BLaER1 treated with 17β-estradiol and CSF1 and Interleukin-3, amounts not matched to agents 10 nM and 100 nM (cell line): ENCODE results near the gene RELB.

Experiments
- H3K27ac ChIP-seq, 11 experiments: shearing (Covaris generic); formaldehyde crosslinking; 2 replicates each; pipeline ENCODE4 v1.8.1; 2022
- H3K27me3 ChIP-seq, 11 experiments: shearing (Covaris generic); formaldehyde crosslinking; 2 replicates each; pipeline ENCODE4 v1.8.1; 2022
- H3K36me3 ChIP-seq, 11 experiments: shearing (Covaris generic); formaldehyde crosslinking; 2 replicates each; pipeline ENCODE4 v1.8.1; 2022
- H3K4me1 ChIP-seq, 10 experiments: shearing (Covaris generic); formaldehyde crosslinking; 2 replicates each; pipeline ENCODE4 v1.8.1; 2022
- H3K4me2 ChIP-seq, 11 experiments: shearing (Covaris generic); formaldehyde crosslinking; 2 replicates each; pipeline ENCODE4 v1.8.1; 2022
- H3K4me3 ChIP-seq, 10 experiments: shearing (Covaris generic); formaldehyde crosslinking; 2 replicates each; pipeline ENCODE4 v1.8.1; 2022
- H3K9ac ChIP-seq, 11 experiments: shearing (Covaris generic); formaldehyde crosslinking; 2 replicates each; pipeline ENCODE4 v1.8.1; 2022
- H3K9me3 ChIP-seq, 11 experiments: shearing (Covaris generic); formaldehyde crosslinking; replicated peaks in 1 of 11; 2 replicates each; pipeline ENCODE4 v1.8.1; 2022
- H4K20me1 ChIP-seq, 11 experiments: shearing (Covaris generic); formaldehyde crosslinking; 2 replicates each; pipeline ENCODE4 v1.8.1; 2022
- Cebpa-rat ChIP-seq, 11 experiments: shearing (Covaris generic); IDR thresholded peaks; 2 replicates each; pipeline ENCODE4 v1.8.1; 2022

Gene RELB

DNA sequence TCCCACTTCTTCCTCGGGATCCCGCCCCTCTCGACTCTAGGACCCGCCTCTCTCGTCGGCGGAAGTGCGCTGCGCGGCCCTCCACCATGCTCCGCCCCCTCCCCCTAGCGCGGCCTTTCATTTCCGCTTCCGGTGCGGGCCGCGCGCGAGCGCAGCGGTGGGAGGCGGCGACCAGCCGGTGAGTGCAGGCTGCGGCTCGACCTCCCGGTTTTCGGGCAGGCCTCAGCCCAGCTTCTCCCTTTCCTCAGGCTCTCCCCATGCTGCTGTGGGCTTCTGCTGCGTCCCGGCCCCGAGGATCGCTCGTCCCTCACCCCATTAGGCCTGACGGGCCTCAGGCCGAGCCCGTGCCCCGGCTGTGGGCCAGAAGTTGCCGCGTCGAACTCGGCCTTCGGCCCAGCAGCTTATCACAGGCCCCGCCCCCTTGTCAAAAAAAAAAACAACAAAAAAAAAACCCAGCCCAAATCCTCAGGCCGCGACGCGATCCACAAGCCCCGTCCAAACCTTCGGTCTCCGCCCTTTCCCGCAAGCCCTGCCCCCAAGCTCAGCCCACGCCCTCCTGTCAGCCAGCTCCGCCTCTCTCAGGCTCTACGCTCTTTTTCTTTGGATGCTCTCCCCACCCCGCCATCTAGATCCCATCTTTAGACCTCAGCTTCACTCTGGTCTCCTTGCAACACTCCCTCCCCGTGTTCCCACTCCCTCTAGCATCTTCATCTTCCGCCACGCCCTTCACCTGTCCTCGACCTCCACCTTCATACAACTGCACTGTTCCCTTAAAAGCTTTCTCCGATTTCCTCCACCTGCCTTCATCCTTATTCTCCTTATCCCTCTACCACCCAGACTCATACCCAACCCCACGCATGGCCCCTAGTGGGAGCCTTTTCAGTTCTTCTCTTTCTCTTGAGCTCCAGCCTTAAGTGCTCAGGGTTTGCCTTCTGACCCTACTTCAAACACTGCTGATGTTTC lies 37.9 kb downstream of the RELB start, which contains the start of gene CLASRP:
TSS of gene CLASRP (plus strand) at position 115 of the 963 bp plus-strand sequence. CDS start 1,168 bp downstream, outside the sequence.
- H3K27me3 ChIP-seq: no peaks in the 10 kb centered on the region
- peak within 1 kb of the TSS; percentile 83 to 100 (median 98) for H3K4me2 ChIP-seq
- peak within 1 kb of the TSS; percentile 87 to 99 (median 95) for H3K27ac ChIP-seq
- peaks cover 62 to 85% (median 78%) of the 10 kb centered on the region in 11 experiments for H3K36me3 ChIP-seq
- H3K9ac ChIP-seq: peak within 1 kb of the TSS; percentile 90 to 99 (median 97)
- peaks cover 23 to 49% (median 36%) of the 10 kb centered on the region in 10 experiments for H3K4me1 ChIP-seq
- H3K4me3 ChIP-seq: peak within 1 kb of the TSS; percentile 81 to 98 (median 91)
- H3K9me3 ChIP-seq: peaks cover 0 to 8% (median 6%) of the 10 kb centered on the region in 11 experiments; a peak in 12 of 22 replicates
- H4K20me1 ChIP-seq: peaks cover 47 to 53% (median 51%) of the 10 kb centered on the region in 11 experiments; a peak in 21 of 22 replicates
- TF ChIP-seq Cebpa-rat (IDR thresholded peaks at IDR 0.05): no peak

GRCh38 chr19:45040059-45040771 lies 39.0 kb downstream of the RELB start:
- Histone ChIP-seq H3K4me2 (peak overlapping the region; percentile 83 to 100 (median 98)), H3K27me3 (no peaks in the 10 kb centered on the region), H3K4me1 (peaks cover 23 to 59% (median 36%) of the 10 kb centered on the region in 10 experiments), H4K20me1 (peaks cover 57 to 62% (median 61%) of the 10 kb centered on the region in 11 experiments; a peak in 21 of 22 replicates), H3K4me3 (peak overlapping the region; percentile 81 to 98 (median 91)), H3K36me3 (peaks cover 62 to 85% (median 78%) of the 10 kb centered on the region in 11 experiments), H3K9ac (peak overlapping the region; percentile 90 to 99 (median 97)), H3K27ac (peak overlapping the region in 7 of 11 experiments; percentile 87 to 99 (median 98); a peak in 13 of 22 replicates), H3K9me3 (peaks cover 0 to 6% (median 6%) of the 10 kb centered on the region in 11 experiments; a peak in 12 of 22 replicates)
- TF ChIP-seq Cebpa-rat (IDR thresholded peaks at IDR 0.05): no peak

DNA sequence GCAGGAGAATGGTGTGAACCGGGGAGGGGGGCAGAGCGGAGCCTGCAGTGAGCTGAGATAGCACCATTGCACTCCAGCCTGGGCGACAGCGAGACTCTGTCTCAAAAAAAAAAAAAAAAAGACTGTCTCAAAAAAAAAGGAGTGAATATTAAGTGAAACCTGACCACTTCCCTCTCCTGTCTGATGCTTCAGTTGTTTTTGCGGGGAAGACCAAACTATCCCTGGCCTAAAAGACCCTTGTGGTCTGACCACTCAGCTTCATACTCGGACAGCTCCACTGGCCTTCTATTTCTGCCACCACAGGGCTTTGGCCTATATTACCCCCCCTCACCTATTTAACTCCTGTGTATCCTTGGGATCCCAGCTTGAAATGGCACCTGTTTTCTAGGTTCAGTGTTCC lies 39.9 kb downstream of the RELB start:
- no peak for TF ChIP-seq Cebpa-rat (IDR thresholded peaks at IDR 0.05)
- H3K4me2 ChIP-seq: peak overlapping the region; percentile 83 to 100 (median 98); a peak in 20 of 22 replicates
- peaks cover 66 to 71% (median 70%) of the 10 kb centered on the region in 11 experiments for H4K20me1 ChIP-seq
- H3K9me3 ChIP-seq: no peaks in the 10 kb centered on the region
- H3K4me3 ChIP-seq: peak overlapping the region in 6 of 10 experiments; percentile 81 to 98 (median 87); a peak in 7 of 20 replicates
- peaks cover 27 to 68% (median 45%) of the 10 kb centered on the region in 10 experiments for H3K4me1 ChIP-seq
- peak overlapping the region; percentile 90 to 99 (median 97); a peak in 16 of 22 replicates for H3K9ac ChIP-seq
- peaks cover 62 to 85% (median 78%) of the 10 kb centered on the region in 11 experiments for H3K36me3 ChIP-seq
- no peaks in the 10 kb centered on the region for H3K27me3 ChIP-seq
- peak overlapping the region in 5 of 11 experiments; percentile 0 to 99 (median 98); a peak in 8 of 22 replicates for H3K27ac ChIP-seq

GRCh38 chr19:45045671-45046353 lies 44.5 kb downstream of the RELB start:
- peaks cover 78 to 87% (median 83%) of the 10 kb centered on the region in 11 experiments for H3K36me3 ChIP-seq
- H3K9ac ChIP-seq: peak overlapping the region; percentile 32 to 64 (median 59); a peak in 19 of 22 replicates
- peaks cover 86 to 100% (median 99%) of the 10 kb centered on the region in 11 experiments for H4K20me1 ChIP-seq
- no peak overlapping the region for H3K4me3 ChIP-seq
- peak overlapping the region; percentile 52 to 89 (median 75); a peak in 20 of 22 replicates for H3K4me2 ChIP-seq
- peaks cover 24 to 84% (median 51%) of the 10 kb centered on the region in 10 experiments for H3K4me1 ChIP-seq
- H3K27me3 ChIP-seq: no peaks in the 10 kb centered on the region
- no peaks in the 10 kb centered on the region for H3K9me3 ChIP-seq
- no peak for TF ChIP-seq Cebpa-rat (IDR thresholded peaks at IDR 0.05)
- peak overlapping the region in 10 of 11 experiments; percentile 22 to 79 (median 69); a peak in 18 of 22 replicates for H3K27ac ChIP-seq

GRCh38 chr19:45046355-45046754 lies 45.1 kb downstream of the RELB start:
- Histone ChIP-seq H3K9me3 (no peaks in the 10 kb centered on the region), H3K4me1 (peaks cover 22 to 84% (median 50%) of the 10 kb centered on the region in 10 experiments), H3K9ac (peak overlapping the region; percentile 32 to 64 (median 59); a peak in 21 of 22 replicates), H3K27me3 (no peaks in the 10 kb centered on the region), H4K20me1 (peaks cover 86 to 100% (median 99%) of the 10 kb centered on the region in 11 experiments), H3K4me2 (peak overlapping the region; percentile 52 to 89 (median 75)), H3K27ac (peak overlapping the region in 10 of 11 experiments; percentile 22 to 79 (median 69); a peak in 19 of 22 replicates), H3K4me3 (no peak overlapping the region), H3K36me3 (peaks cover 78 to 87% (median 83%) of the 10 kb centered on the region in 11 experiments)
- no peak for TF ChIP-seq Cebpa-rat (IDR thresholded peaks at IDR 0.05)

DNA sequence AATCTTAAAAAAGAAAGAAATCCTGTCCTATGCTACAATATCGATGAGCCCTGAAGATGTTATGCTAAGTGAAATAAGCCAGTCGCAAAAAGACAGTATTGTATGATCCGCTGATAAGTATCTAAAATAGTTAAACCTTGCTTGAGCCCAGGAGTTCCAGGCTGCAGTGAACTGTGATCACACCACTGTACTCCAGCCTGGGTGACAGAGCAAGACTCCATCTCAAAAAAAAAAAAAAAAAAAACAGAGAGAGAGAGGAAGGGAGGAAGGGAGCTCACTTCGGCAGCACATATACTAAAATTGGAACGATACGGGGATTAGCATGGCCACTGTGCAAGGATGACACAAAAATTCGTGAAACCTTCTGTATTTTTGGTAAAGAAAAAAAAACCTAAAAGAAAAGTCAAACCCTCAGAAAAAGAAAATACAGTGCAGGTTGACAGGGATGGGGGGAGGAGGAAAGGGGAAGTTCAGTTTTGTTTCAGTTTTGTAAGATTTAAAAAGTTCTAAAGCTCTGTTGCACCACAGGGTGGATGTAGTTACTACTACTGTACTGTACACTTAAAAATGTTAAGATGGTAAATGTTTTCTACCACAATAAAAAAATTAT lies 46.0 kb downstream of the RELB start:
- peak overlapping the region in 5 of 10 experiments; percentile 14 to 42 (median 25); a peak in 7 of 20 replicates for H3K4me3 ChIP-seq
- peak overlapping the region; percentile 52 to 89 (median 75) for H3K4me2 ChIP-seq
- H4K20me1 ChIP-seq: peaks cover 86 to 100% (median 99%) of the 10 kb centered on the region in 11 experiments

DNA sequence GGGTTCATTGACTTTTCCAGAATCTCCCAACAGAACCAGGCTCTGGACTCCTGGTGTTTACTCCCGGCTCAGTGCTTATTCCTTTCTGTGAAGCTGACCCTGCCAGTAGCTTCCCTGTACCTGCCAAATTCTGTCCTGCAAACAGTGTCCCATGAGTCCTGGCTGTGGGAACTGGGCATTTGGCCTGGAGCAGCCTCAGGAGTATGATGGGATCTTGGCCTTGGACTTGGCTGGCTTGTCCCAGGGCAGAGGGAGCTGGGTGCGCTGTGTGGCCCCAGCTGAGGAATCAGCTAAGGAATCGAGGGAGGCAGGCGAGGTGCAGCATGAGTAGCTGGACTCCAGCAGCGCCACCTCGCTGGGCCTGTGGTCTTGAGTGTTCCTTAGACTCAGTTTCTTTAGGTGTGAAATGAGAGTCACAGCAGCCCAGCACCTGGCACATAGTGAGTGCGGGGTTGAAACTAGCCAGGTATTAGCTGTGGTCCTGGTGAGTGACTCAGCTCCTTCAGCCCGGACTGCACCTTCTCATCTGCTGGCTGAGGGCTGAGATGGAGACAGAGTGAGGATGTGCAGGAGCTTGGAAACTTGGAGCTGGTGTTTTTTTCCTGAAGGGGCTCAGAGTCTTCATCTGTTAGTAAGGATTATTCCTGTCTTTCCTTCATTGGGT lies 47.9 kb downstream of the RELB start:
- H3K4me2 ChIP-seq: no peak overlapping the region
- H3K36me3 ChIP-seq: peaks cover 77 to 87% (median 83%) of the 10 kb centered on the region in 11 experiments
- peak overlapping the region in 5 of 11 experiments; percentile 44 to 79 (median 74); a peak in 10 of 22 replicates for H3K27ac ChIP-seq
- no peak overlapping the region for H3K4me3 ChIP-seq
- peaks cover 33 to 74% (median 47%) of the 10 kb centered on the region in 10 experiments for H3K4me1 ChIP-seq
- peak overlapping the region in 7 of 11 experiments; percentile 3 to 31 (median 24); a peak in 6 of 22 replicates for H3K9ac ChIP-seq
- no peaks in the 10 kb centered on the region for H3K9me3 ChIP-seq
- TF ChIP-seq Cebpa-rat (IDR thresholded peaks at IDR 0.05): no peak
- peaks cover 88 to 100% (median 99%) of the 10 kb centered on the region in 11 experiments for H4K20me1 ChIP-seq
- H3K27me3 ChIP-seq: no peaks in the 10 kb centered on the region

More for the DNA sequence above, 46.0 kb downstream of the RELB start:
- peak overlapping the region; percentile 32 to 64 (median 59); a peak in 21 of 22 replicates for H3K9ac ChIP-seq
- no peaks in the 10 kb centered on the region for H3K27me3 ChIP-seq
- peak overlapping the region in 10 of 11 experiments; percentile 56 to 79 (median 69); a peak in 21 of 22 replicates for H3K27ac ChIP-seq
- H3K4me1 ChIP-seq: peaks cover 31 to 84% (median 46%) of the 10 kb centered on the region in 10 experiments
- no peaks in the 10 kb centered on the region for H3K9me3 ChIP-seq
- TF ChIP-seq Cebpa-rat (IDR thresholded peaks at IDR 0.05): 0 out of 22 replicates have a peak, but pooled peaks of 1 of the 11 experiments have one; percentile 47
- peaks cover 77 to 87% (median 83%) of the 10 kb centered on the region in 11 experiments for H3K36me3 ChIP-seq
